ENCODE results near the gene MYO1D. TPM values are rescaled to one million over a fixed set of nuclear protein-coding genes. Genes with fewer than 3 reads are reported as not detected.
A peak's percentile ranks its signal among the peaks of the same experiment; 100 is the strongest.

Gene MYO1D
- total and polyA plus RNA-seq, 9 donors = 20.9 to 62.2 (median 53.8) TPM

GRCh38 chr17:32913593-32913992 is 36.7 kb upstream of the MYO1D start:
- Histone ChIP-seq H3K36me3 (no peaks in the 10 kb centered on the region), H3K9me3 (no peaks in the 10 kb centered on the region), H3K4me1 (ENCODE audit: insufficient read depth) (no peaks in the 10 kb centered on the region), H3K4me3 (no peak overlapping the region), H3K27ac (no peak overlapping the region), H3K27me3 (no peaks in the 10 kb centered on the region)
- intact Hi-C loops (cut with DNase I) = no loop called here
- WGBS, 3 donors = 88 to 93% (median 92%) methylated on average over 7 of the region's 7 CpGs
- DNase-seq = no peak
- no peak for TF ChIP-seq POLR2A (IDR thresholded peaks at IDR 0.05)
- no peak for TF ChIP-seq CTCF (IDR thresholded peaks at IDR 0.05)
- no peak for TF ChIP-seq EP300 (IDR thresholded peaks at IDR 0.05)

GRCh38 chr17:32912218-32912897 is 35.4 kb upstream of the MYO1D start:
- intact Hi-C loops (cut with DNase I) = no loop called here
- Histone ChIP-seq H3K27me3 (no peaks in the 10 kb centered on the region), H3K9me3 (no peaks in the 10 kb centered on the region), H3K4me3 (no peak overlapping the region), H3K36me3 (no peaks in the 10 kb centered on the region), H3K4me1 (ENCODE audit: insufficient read depth) (no peaks in the 10 kb centered on the region), H3K27ac (peak overlapping the region in 1 of 2 donors; percentile 36)
- TF ChIP-seq POLR2A (IDR thresholded peaks at IDR 0.05) = no peak
- no peak for TF ChIP-seq EP300 (IDR thresholded peaks at IDR 0.05)
- no peak for TF ChIP-seq CTCF (IDR thresholded peaks at IDR 0.05)
- 5 to 10% (median 6%) methylated on average over 10 of the region's 10 CpGs for WGBS, 3 donors
- peak; percentile 62 to 70 (median 68) for DNase-seq

GRCh38 chr17:32910769-32911168 is 33.8 kb upstream of the MYO1D start:
- no peak overlapping the region for H3K27ac ChIP-seq
- H3K9me3 ChIP-seq = no peaks in the 10 kb centered on the region
- no peak for TF ChIP-seq CTCF (IDR thresholded peaks at IDR 0.05)
- TF ChIP-seq POLR2A (IDR thresholded peaks at IDR 0.05) = no peak
- no peaks in the 10 kb centered on the region for H3K4me1 ChIP-seq (ENCODE audit: insufficient read depth)
- no peak for DNase-seq
- 90 to 94% (median 91%) methylated on average over 3 of the region's 3 CpGs for WGBS, 3 donors
- intact Hi-C loops (cut with DNase I) = no loop called here
- H3K36me3 ChIP-seq = no peaks in the 10 kb centered on the region
- H3K4me3 ChIP-seq = no peak overlapping the region
- no peaks in the 10 kb centered on the region for H3K27me3 ChIP-seq

GRCh38 chr17:32909787-32910369 is 33.0 kb upstream of the MYO1D start:
- Histone ChIP-seq H3K36me3 (no peaks in the 10 kb centered on the region), H3K9me3 (no peaks in the 10 kb centered on the region), H3K4me1 (ENCODE audit: insufficient read depth) (no peaks in the 10 kb centered on the region), H3K27ac (no peak overlapping the region), H3K27me3 (no peaks in the 10 kb centered on the region), H3K4me3 (no peak overlapping the region)
- intact Hi-C loops (cut with DNase I) = no loop called here
- peak; percentile 46 to 84 (median 66) for DNase-seq
- WGBS, 3 donors = 27 to 28% (median 28%) methylated on average over 4 of the region's 4 CpGs
- TF ChIP-seq EP300 (IDR thresholded peaks at IDR 0.05) (no peak), CTCF (IDR thresholded peaks at IDR 0.05) (peak; percentile 55 to 59 (median 58))
